Measurements from ENCODE around the gene PPM1H.
"Not testable (repeated sequence)": the region's sequence is repeated elsewhere in the genome, so short reads cannot be mapped to it uniquely, and the experiment has no call there.

PPM1H gene

DNA sequence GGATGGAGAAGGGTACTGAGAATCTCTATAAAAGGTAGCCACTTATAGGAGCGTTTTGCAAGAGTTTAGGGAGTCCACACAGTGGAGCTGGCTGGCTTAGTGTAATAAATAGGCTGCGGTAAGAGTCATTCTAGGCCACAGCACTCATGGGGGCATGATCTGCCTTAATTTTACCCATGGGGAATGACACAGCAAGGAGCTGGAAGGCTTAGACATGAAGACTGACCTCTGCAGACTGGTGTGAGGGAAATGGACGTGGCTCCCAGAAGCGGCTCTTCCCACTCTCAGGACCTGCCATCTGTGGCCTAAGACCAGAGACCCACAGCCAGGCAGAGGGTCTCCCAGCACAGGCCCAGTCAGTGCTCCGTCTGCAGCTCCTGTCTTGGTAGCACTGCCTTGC, 173.3 kb downstream of the PPM1H start:
- no peak for DNase-seq

DNA sequence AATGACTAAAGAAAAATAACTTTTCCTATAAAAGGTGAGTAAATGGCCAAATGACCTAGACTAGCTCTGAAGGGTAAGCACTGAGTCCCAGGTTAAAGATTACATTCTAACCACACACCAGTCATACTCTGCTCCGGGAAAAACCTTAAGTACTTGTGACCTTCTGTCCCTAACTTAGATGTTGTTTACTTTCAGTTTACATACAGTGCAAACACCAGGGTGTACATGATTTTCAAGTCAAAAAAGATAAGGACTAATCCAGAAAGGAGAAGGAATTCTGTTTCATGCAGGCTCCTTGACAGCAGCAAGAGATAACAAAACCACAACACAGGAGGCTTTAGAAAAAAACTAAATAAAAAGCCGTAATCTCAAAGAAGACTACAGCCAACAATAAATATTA, 174.2 kb downstream of the PPM1H start:
- no peak for DNase-seq

DNA sequence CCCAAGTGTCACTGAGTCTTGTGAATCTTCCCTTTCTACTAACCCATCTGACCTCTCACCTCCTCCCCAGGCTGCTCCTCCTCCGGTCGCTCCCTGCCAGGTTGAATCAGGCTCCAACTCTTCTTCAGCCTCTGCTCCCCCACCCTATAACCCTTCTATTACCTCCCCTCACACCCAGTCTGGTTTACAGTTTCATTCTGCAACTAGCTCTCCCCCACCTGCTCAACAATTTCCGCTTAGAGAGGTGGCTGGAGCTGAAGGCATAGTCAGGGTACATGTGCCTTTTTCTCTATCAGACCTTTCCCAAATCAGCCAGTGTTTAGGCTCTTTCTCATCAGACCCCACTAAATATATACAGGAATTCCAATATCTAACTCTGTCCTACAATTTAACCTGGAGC, 174.6 kb downstream of the PPM1H start:
- DNase-seq = not testable (repeated sequence)

DNA sequence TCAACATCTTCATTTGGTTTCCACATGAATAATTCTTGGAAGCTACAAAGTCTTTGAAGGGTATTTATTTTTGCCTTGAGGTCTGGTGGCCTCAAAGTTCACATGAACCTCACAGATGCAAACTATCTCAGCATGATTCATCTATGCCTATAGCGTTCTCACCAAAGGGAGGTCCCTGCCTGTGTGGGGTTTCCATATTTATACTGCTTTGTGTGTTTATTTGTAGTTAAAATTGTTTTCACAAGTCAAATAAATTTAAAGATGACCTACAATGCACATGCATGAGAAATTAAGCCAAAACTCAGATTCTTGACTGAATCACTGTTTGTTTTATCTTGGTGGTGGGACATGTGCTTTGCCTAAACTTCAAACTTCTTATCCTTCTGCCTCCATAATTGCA, 176.7 kb downstream of the PPM1H start:
- DNase-seq = no peak

DNA sequence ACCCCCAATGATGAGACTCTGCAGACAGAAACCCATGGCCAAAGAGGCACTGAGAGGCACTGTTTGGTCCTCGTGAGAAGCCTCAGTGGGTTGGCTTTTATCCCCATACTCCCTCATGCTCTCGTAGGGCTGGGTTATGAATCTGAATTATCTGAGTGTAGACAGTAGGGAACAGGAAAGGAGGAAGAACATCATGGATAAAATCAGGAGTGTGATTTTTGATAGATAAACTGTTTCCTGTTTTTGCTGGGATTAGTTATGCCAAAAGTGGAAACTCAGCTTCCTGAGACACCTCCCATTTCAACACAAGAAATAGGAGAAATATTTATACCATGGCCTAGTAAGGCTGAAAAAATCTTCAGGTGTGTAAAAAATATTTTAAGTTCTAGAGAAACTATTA, 177.9 kb downstream of the PPM1H start:
- no peak for DNase-seq

DNA sequence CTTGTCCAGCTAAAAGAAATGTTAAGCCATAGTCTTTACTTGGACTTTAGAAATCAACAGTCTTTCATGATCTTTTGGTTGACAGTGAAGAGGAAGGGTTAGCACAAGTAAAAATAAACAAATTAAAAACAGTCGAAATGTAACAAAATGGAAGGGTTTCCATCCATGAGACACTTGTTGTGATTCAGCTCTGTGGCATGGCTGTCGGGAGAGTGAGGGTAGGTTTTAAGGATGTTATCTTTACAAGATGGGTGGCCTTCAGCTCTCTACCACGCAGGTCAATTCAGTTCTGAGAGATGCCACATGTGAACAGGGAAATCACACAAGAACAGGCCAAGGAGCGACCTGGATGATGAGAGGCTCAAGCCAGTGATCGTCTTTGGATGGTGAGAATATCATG, 180.2 kb downstream of the PPM1H start:
- DNase-seq = no peak

DNA sequence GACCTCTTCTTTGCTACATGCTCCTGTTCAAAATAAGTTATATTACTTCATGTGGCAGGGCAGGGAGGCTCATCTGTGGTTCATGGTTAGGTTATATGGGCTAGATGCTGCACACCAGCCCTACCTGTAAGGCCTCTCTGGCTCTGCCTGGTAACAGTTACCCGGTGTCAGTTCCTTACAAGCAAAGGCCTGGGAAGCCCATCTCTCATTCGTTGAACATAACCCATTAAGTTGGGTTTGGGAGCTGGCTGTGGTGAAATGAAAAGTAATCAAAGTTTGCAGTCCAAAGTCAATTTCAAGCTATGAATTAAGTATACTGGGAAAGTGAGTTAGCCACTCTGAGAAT, 183.2 kb downstream of the PPM1H start:
- no peak for DNase-seq

DNA sequence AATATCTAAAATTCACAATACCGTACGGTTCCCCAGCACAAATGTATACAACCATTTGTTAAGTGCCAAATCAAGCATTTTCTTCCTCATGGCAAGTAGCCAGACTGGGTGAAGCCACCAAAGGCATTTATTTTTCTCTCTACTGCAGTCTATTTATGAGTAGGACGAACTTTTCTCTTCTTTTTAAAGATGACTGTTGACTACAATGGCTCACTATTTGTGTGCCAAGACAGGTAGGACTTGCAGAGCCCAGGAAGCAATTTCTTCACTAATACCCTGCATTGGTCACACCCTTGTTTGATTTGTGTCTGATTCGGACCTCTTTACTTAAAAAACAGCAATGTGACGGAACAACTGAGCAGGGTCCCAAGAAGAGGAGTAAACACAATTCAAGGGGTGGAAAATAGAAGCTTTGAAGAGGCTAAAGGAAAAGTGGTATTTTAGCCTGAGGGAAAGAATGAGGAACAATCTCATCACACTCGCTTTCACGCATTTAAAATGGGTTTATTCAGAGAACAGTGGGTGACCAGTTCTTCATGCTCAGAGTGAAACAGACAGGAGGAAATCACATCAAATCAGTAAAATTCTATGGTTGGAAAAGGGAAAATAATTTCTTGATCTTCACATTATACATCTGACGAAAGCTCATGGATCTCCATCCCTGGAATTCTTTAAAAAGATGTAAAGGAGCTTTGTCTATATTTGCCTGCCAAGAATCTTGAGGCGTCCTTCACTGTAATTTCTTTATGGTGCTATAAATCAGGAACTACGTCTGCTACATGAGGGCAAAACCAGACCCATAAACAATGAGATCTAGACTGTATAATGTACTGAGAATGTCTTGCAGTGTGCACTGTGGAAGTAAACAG, 183.8 kb downstream of the PPM1H start:
- no peak for DNase-seq

DNA sequence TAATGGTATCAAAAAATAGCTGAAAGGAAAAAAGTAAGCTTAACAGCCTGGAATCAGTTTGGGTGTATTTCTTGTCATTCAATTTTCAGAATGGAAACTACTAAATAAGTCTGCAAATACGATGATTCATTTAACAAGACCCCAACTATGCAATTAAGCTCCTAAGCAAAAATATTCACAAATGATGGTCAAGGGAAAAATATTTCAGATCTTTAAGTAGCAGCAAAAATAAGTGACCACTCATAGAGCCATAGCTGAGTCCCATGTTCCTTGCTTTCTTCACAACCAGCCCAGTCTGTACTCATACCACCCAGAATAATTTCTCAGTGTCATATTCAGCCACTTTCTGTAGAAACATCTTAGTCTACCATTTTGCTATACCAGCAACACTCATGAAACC, 185.4 kb downstream of the PPM1H start:
- no peak for DNase-seq

DNA sequence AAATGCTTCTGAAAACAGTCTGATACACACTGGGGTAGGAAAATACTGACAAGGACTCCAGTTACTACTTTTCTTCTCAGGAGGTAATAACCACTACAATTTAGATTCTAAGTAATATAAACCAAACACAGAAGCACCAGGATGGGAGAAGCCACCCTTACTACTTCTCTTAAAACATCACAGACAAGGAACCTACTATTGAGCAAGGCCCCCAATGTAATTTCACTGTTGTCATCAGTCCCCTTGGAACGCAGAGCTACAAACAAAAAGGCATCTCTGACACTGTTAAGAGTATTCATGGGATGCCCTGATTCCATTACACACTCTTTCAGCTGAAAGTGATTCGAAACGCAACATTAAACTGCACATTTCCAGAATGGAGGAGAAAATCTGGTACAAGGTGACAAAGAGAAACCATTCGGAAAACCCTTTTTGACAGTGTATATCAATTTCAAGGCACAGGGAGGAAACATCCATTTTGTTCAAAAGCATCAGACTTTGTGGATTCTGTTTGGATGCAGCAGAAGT, 185.9 kb downstream of the PPM1H start:
- DNase-seq = no peak

DNA sequence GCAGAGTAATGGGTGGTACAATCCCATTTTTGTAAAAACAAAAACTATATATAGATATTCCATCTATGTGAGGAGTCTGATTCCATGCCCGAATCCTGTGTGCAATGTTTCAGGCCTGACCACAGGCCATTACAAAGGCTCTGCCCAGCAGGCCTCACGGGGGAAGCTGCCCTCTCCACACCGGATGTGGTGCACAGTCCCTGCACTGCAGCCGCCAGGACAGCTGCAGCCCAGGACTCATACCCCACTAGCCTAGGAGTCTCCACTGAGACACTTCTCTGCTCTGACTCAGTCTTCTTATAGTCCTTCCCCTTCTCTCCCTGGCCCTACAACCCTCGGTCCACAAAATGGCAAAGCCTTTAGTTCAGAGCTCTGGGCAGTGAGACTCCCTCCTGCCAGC, 190.4 kb downstream of the PPM1H start:
- no peak for DNase-seq

DNA sequence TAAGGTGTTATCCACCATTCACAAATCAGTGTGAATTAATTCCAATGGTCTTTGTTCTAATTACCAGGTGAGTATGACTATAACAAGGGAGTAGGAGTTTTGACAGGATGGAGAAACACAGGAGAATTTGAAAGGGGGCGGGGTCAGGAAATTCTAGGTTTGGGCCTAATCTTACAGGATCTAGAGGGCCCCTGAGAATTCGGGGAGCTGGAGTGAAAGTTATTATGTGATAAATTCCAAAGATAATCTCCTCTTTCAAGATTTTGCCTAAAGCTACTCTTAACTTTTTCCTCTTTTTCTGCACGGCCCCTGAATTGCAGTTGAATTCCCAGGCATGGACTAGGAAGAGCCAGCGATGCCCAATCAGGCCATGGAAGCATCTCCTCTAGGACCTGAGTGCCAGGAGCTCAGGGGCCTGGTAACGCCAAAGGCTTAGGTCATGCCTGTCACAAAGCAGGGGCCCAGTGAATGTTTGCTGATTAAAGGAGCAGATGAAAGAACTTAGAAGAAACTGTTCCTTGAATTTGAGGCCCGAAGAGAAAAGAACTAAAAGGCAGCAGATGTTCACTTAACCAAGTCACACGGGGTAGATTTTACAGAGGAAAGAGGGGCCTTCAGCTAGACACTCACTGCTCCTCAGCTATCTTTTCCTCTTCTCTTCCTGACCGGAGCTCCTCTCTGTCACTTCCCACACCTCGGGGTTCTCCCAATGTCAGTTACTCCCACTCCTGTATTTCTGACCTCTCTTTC, 195.5 kb downstream of the PPM1H start:
- DNase-seq = no peak

DNA sequence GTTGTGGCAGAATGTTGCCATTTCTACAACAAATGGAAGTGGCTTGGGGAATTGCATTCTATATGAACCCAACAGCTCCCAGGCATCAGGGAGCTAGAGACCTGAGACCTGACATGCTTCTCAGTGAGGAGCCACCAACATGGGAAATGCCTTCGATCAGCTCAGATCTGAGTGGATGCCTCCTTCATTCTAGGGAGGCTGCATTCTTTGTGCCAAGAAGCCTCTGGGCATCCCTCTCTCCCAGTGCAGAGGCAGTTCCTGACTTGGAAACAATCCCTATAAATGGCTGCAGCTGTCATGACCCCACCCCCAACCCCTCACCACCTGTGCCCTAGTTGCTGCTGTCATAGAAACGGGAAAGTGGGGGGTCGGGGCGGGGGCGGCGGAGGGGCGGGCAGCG, 196.3 kb downstream of the PPM1H start:
- no peak for DNase-seq

DNA sequence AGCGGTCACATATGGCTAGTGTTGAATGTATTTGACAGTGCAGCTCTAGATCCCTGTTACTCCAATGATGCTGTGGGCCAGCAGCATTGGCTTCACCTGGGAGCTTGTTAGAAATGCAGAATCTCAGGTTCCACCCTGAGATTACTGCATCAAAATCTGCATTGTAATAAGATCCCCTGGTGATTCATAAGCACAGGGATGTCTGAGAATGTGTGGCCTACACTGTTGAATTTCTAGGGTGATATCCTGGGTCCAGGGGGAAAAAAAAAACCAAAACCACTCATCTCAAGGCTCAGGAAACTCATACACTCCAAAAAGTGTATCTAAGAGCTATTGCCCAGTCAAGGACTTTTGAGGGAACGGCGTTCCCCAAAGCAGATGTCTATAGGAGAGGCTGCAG, 196.8 kb downstream of the PPM1H start:
- DNase-seq = no peak

DNA sequence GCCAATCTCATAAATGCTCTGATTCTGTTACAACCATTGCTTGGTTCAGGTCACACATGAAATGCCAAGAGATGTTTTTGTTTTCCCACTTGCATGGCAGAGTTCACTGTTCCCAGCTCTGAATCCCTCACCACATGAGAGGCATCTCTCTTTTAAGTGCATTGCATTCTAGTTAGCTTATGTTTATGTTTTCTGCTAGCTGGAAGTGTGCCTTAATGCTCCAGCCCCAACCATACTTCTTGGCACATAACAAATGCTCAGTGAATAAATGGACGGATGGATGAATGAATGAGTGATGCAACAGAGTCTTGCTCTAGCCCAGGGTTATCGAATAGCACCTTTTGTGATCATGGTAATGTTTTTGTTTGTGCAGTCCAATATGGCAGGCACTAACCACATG, 197.3 kb downstream of the PPM1H start:
- DNase-seq = no peak

DNA sequence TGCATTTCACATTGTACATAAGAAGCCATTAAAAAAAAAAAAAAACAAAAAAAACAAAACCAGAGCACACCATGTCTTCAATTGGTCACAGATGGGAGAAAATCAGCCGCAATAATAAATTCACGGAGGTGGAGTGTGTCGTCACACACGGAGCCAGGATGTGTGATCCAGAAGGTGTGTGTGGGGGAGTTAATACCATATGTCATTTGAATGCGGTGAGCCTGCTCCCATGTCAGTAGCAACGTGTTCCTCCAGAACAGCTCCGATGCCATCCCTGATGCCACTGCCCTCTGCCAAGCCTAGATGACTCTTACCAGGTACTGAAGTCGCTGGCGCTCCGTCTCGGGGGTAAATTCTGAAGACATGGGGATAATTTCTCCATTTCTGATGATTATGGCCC, 197.8 kb downstream of the PPM1H start:
- DNase-seq = no peak

DNA sequence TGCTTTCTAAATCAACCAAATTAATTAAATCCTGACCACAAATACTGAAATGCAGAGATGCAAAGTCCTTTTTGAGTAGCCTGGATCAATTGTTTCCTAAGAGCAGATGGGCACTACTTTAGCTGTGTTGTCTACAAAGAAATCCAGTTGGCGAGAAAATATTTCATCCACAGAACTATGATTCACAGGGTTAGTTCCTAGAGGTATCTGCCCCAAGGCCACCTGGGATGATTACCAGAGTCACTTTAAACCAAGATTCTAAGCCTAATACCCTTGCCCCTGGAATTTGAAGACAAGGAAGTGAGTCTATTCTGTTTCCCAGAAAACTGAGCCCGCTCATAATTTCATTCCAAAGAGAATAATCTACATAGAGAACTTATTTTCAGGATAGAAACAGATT, 198.4 kb downstream of the PPM1H start:
- DNase-seq = no peak

DNA sequence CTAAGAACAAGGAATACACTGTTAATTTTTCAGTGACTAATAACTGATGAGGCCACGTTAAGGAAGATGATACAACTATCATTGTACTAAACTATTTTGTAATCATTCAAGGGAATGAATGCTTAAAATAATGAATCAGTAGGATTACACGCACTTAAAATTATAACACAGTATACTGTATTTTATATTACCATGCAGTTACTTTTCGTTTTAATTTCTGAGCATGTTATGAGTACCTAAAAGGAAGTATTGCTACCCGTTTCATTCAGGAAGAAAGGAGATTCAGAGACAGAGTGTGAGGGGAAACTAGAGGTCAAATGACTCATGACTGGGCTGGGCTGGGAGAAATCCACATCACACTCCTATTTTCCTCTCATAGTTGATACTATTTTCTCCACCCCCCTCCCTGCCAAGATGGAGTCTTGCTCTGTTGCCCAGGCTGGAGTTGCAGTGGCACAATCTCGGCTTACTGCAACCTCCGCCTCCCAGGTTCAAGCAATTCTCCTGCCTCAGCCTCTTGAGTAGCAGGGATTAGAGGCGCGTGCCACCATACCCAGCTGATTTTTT, 202.0 kb downstream of the PPM1H start:
- DNase-seq = no peak

DNA sequence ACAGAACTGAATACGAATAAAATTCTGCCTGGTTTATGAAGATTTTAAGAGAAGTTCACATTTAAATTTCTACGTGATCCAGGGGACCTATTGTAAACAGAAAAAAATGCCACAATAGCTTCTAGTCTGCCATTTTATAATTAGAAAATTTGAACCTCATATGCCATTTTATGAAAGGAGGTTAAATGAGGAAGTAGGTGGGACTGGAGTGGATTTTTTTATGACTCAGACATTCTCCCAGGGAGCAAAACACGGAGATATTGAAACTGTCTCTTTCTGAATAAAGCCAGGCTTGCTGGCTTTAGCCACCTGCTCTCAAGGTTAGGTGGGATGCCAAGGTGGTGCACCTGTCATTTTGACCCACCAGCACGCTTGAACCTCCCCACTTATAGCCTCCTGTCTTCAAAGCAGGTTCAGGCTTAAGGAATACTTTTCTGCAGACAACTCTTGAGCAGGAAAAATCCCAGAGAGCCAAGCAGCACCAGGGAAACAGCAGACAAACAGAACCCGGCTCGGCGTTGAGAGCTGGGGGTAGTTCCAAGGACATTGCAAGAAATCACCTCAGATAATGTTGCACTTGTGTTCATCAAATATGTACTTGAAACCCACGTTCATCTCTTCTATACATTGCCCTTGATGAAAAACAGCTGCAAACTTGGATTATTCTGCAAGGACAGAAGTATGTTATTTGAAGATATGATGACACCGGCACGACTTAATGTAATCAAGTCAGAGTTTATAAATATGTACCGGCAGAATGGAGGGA, 203.7 kb downstream of the PPM1H start:
- DNase-seq = no peak

DNA sequence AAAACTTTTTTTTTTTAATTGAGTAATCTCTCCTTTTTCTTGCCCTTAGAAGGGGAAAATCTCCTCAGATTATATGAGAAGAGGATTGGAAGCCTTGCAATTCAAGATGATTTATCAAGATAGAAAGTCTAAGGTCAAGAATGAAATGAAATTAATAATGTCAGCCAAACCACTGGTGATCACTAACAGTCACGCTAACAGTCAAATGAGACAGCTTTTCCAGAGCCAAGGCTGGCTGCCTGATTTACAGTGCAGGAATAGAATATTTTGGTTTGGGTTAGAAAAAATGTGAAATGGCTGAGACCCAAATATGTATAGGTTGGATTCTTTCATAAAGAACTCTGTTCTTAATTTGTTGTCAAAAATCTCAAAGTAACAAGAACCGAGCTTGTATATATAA, 204.3 kb downstream of the PPM1H start:
- DNase-seq = no peak

DNA sequence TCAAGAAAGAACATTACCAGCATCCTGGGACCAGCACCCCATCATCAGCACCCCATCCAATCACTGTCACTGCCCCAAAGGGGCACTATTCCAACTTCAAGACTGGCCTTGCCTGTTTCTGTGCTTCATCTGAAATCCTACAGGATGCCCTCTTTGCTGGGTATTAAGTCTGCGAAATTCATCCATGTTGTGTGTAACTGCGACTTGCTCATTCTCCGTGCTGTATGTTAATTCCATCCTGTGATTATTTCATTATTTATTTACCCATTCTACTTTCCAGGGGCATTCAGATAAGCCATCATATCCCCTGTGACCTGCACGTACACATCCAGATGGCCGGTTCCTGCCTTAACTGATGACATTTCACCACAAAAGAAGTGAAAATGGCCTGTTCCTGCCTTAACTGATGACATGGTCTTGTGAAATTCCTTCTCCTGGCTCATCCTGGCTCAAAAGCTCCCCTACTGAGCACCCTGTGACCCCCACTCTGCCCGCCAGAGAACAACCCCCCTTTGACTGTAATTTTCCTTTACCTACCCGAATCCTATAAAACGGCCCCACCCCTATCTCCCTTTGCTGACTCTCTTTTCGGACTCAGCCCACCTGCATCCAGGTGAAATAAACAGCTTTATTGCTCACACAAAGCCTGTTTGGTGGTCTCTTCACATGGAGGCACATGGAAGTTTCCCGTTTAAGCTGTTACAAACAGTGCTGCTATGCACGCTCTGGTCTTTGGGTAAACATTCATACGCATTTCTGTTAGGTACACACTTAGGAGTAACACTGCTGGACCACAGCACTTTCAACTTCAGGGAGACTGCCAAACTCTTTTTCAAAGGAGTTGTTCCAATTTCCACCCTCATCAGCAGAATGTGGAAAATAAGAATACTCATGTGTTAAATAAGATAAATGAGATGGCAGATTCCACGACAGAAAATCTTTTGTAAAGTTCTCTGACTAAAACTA, 205.1 kb downstream of the PPM1H start:
- not testable (repeated sequence) for DNase-seq

DNA sequence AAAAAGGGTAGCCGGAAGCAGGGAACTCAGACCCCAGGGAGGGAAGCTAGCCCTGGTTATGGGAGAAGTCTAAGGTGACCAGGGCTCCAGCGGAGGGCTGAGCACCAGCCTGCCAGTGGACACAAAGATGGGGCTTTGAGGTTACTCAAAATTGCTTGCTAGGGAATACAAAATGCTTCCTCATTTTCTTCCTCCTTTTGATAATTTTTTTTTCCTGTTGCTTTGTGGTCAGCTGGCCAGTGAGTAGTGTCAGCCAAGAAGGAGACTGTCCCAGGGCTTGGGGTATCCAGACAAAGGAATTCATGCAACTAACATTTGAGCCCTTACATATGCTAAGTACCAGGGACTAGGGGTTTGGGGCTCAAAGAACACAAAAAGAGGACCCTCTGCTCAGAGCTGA, 206.2 kb downstream of the PPM1H start:
- no peak for DNase-seq

Measured in COR-L47 (cell line).